Activated T-cell treated with anti-CD3 and anti-CD28 coated beads for 48 hours (primary cell): Measurements from ENCODE around the gene AXDND1.
"Not testable (repeated sequence)": the region's sequence is repeated elsewhere in the genome, so short reads cannot be mapped to it uniquely, and the experiment has no call there.

Experiments
- DNase-seq: peaks from one replicate; pipeline ENCODE4 v3.0.0-alpha.2; 2020; ENCODE audit warnings: low read depth

Gene AXDND1

DNA sequence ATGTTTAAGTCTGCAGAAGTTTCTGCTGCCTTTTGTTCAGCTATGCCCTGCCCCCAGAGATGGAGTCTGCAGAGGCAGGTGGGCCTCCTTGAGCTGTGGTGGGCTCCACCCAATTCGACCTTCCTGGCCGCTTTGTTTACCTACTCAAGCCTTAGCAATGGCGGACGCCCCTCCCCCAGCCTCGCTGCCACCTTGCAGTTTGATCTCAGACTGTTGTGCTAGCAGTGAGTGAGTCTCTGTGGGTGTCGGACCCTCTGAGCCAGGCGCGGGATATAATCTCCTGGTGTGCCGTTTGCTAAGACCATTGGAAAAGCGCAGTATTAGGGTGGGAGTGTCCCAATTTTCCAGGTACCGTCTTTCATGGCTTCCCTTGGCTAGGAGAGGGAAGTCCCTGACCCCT is 99.9 kb downstream of the AXDND1 start:
- not testable (repeated sequence) for DNase-seq

- no peak for DNase-seq
Observed at GRCh38 chr1:179474713-179475112, 108.9 kb downstream of the AXDND1 start.

DNA sequence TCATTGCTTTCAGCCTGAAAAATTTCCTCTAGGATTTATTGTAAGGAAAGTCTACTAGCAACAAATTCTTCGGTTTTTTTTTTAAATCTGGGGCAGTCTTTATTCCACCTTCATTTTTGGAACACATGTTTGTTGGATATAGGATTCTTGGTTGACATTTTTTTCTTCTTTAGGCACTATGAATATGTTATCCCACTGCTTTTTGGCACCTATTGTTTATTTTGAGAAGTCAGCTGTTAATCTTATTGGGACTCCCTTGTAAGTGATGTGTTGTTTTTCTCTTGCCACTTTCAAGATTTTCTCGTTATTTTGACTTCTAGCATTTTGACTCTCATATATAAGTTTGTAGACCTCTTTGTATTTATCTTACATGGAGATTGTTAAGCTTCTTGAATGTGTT is 110.7 kb downstream of the AXDND1 start:
- no peak for DNase-seq

DNA sequence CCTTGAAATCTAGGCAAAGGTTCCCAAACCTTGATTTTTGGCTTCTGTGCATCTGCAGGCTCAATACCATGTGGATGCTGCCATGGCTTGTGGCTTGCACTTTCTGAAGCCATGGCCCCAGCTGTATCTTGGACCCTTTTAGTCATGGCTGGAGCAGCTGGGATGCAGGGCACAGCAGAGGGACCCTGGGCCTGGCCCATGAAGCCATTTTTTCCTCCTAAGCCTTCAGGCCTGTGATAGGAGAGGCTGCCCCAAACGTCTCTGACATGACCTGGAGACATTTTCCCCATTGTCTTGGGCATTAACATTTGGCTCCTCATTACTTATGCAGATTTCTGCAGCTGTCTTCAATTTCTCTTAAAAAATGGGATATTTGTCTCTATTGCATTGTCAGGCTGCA is 112.6 kb downstream of the AXDND1 start:
- no peak for DNase-seq

- no peak for DNase-seq
Observed at GRCh38 chr1:179490611-179491010, 124.8 kb downstream of the AXDND1 start.

DNA sequence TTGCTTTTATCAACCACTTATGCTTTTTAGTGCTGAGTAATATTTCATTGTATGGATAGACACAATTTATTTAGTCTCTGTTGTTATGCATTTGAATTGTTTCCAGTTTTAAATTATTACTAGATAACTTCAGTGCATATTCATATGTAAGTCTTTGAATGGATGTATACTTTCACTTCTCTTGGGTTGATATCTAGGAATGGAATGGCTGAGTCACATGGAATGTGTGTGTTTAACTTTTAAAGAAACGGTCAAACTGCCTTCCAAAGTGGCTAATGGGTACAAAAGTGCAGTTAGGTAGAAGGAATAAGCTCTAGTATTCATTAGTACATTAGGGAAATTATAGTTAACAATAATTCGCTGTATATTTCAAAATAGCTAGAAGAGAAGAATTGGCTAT is 127.6 kb downstream of the AXDND1 start:
- DNase-seq: no peak

GRCh38 chr1:179506199-179506598 is 140.4 kb downstream of the AXDND1 start:
- DNase-seq: no peak

DNA sequence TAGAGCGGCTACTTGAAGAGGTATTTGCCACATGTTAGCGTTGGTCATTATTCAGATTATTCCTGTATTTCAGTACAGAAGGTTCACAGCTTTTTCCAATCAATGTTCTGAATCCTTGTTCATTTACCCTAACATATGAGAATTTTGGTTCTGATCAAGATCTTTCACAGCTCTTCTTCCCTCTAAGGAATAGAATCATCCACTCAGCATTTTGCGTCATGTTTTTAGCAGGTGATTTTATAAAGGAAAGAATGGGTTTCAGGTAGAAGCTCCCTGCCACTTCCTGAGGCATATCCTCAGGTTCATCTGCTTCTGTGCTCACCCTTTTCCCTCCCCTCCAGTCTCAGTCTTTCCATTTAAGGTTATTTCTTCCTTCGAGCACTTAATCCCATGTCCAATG is 143.6 kb downstream of the AXDND1 start:
- no peak for DNase-seq

DNA sequence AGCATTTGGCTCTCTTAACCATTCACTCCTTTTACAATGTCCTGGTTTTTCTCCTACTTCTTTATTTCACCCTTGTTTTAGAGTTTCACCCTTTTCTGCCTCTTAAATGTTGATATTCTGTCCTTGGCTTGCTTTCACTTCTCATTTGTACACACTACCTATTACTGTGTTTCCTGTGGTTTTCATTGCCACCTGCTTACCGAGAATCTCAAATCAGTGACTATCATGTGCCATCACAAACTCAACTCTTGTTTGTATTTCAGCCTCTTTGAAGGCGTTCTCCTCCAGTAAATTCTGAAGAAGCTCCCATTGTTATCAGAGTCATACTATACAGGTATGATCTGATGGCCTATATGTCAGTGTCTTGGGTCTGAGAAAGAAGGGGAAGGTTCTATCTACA is 144.3 kb downstream of the AXDND1 start:
- DNase-seq: no peak

GRCh38 chr1:179516976-179517705 is 151.4 kb downstream of the AXDND1 start:
- DNase-seq: no peak

DNA sequence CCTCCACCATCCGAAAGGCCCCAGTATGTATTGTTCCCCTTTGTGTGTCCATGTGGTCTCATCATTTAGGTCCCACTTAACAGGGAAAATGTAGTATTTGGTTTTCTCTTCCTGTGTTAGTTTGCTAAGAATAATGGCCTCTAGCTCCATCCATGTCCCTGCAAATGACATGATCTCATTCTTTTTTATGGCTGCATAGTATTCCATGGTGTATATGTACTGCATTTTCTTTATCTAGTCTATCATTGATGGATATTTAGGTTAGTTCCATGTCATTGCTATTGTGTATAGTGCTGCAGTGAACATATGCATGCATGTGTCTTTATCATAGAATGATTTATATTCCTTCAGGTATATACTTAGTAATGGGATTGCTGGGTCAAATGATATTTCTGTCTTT is 152.8 kb downstream of the AXDND1 start:
- not testable (repeated sequence) for DNase-seq

DNA sequence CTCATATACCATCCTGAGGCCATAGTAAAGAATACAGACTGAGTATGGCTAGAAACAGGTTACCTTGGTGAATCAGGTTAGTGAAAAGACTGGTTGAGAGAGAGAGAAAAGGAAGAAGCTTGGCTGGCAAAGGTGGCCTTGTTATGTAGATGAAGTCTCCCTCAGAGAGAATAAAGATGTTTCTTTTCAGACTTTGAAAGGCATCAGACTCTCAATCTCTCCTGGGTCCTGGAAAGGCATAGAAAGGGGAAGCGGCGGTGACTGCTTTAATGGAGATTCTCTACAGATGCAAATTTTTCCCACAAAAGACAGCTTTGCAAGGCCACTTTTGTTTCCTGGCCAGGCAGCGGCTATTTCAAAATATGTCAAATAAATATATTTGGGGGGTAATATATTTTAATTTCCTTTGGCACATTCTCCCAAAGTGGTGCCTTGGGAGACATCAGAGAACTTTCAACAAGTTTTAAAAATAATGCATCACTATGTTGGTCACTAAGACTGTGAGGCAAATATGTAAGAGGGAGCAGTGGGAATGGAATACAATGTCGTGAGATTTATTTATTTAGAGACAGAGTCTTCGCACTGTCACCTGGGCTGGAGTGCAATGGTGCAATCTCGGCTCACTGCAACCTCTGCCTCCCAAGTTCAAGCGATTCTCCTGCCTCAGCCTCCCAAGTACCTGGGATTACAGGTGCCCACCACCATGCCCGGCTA is 163.9 kb downstream of the AXDND1 start:
- no peak for DNase-seq

DNA sequence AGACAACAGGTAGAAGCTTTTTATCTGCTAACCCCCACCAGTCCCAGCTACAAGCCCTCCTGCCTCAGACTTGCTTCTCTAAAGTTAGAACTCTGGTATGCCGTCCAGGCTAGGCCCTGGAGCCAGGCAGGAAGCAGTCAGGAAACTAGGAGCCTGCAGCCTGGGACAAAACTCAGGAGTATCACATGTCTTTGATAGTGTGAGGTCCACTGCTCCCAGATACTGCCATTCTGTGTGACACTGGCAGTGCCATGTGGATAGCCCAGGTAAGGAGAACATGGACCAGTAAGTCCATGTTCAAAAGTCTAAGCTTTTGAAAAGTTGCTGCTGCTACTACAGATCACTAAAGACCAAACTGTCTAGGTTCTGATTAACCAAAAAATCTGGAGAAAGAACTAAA is 164.6 kb downstream of the AXDND1 start:
- no peak for DNase-seq

GRCh38 chr1:179541774-179542173 is 176.0 kb downstream of the AXDND1 start:
- DNase-seq: no peak

DNA sequence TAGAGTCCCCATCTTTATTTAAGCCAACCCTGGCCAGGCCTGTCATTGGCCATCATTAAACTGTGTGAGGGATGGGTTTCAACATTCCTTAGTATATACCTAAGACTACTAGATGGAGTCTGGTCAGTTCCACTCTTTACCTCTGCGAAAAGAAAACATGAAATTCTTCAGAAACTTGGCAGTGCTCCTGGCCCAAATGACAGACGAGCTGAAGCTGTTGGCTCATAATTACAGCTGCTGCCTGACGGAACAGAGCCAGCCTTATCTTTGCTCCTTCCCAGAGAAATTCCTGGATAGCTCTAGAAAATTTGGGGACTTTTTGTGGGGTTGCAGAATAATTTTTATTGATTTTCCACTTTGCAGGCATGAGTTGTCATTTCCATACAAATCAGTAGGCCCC is 179.6 kb downstream of the AXDND1 start:
- DNase-seq: no peak

- no peak for DNase-seq
Observed at GRCh38 chr1:179547021-179547535, 181.3 kb downstream of the AXDND1 start.

DNA sequence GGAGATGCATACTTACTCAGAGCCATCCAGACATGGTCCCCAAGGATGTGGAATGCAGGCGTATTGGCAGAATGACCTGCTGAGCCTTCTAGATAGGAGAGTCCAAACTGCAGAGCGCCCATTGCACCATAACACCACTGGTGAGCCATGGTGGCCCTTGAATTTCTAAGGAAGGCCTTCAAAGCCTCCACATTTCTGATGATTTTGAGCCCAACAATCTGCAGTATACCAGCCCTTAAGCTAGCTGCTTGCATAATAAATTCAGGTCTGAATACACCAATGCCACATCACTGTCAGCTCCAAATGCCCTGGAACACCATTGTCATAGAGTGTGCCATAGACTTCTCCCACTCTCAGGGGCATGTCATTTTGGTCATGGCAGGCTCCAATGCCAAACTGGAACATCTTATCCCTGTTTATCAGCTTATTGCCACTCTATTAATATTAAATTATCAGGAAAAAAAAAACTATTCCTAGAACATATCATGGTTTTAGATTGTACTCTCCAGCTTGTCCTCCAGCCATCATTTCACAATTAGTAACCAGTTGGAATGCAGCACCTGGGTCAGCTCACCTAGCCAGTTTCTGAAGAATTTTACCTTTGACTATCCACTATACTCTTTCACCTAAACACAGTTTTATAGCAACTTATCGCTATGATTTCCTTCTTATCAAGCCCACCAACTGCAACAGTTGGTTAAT is 183.0 kb downstream of the AXDND1 start:
- no peak for DNase-seq

DNA sequence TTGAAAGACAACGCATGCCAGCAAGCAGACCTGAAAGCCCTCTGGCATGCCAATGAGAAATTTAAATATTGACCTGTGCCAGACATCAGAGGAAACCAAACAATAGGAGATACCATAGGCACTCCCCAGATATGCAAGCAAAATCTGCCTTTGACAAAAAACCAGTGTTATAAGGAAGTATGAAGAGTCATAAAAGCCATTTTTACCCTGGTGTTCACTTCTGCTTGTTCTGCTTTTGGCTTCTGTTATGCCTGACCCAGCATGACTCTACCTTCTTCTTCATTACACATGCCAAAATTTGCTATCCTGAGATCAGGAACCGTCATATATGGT is 183.6 kb downstream of the AXDND1 start:
- no peak for DNase-seq

DNA sequence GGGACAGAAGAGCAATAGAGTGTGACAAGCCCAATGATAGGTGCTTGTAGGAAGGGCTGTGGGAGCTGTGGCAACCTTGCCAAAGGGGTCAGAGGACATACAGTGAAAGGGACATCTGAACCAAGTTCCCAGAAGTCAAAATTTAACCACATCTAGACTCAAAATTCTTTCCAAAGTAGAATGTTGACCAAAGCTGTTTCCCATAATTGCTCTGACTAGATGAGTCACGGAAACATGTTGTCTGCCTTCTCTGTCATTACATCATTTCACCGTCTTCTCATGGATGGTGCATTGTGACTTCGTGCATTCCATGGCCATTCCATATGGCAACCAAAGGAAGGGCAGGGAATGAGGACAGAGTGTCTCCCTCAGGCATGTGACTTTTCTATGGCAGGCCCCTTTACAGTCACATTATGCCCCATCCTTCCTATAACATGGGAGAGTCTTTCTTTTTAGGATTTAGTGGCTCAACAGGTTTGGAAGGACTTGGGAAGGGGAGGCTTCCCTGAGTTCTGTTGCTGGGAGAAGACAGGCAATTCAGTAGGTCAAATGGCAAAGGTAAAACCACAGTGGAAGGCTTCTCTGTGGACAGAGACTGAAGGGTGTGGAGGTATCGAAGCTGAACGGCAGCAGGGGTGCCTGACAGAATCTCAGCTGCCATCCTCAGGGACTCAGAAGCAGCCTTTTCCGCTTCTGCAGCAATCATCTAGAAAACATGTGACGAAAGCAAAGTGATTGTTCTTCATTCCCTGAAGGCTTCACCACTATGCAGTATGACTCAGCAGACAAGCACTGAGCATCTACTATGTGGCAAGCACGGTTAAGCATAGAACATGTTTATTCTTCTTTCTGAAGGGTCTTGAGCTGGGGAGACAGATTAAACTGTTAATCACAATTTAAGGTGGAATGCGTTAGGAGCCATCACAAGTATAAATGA is 185.2 kb downstream of the AXDND1 start:
- no peak for DNase-seq

- DNase-seq: no peak
Observed at GRCh38 chr1:179554427-179554826, 188.7 kb downstream of the AXDND1 start.

DNA sequence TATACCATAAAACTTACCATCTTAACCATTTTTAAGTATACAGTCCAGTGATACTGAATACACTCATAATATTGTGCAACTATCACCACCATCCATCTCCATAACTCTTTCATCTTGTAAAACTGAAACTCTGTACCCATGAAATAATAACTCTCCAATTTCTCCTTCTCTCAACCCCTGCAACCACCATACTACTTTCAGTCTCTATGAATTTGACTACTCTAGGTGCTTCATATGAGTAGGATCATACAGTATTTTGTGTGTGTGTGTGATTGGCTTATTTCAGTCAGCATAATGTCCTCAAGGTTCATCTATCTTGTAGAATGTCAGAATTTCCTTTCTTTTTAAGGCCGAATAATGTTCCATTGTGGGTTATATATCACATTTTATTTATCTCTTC is 192.3 kb downstream of the AXDND1 start:
- no peak for DNase-seq
